Erythroblast (primary cell): ENCODE data around the gene IPO5.

Experiments
- GATA1 ChIP-seq: IDR thresholded peaks from 2 replicates; pipeline ENCODE4 v1.6.1; 2011; ENCODE audit warnings: low read depth, mild to moderate bottlenecking, control low read depth, low read length, moderate library complexity
- POLR2A ChIP-seq: IDR thresholded peaks from 2 replicates; pipeline ENCODE4 v1.6.1; 2011; ENCODE audit warnings: mild to moderate bottlenecking, low read length

DNA sequence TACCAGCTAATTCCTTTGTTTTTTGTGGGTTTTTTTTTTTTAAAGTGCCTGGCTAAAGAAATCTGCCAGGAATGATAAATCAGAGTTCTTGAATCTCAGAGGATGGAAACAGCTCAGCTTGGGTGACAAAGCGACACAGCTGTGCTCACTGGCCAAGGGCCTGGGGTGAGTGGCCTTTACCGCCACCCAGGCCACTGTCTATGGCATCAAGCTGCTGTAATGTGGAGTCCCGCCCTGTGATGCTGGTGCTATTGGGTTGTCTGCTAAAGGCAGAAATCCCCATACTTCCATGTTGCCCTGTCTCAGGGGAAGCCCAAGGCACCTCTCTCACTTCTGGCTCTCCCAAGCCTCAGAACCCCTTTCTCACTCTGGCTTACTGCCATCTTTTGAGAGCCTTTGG is 106.8 kb downstream of the IPO5 start:
- TF ChIP-seq POLR2A (no peak), GATA1 (no peak)
